Measurements from ENCODE around the gene PTPRD.

PTPRD gene

DNA sequence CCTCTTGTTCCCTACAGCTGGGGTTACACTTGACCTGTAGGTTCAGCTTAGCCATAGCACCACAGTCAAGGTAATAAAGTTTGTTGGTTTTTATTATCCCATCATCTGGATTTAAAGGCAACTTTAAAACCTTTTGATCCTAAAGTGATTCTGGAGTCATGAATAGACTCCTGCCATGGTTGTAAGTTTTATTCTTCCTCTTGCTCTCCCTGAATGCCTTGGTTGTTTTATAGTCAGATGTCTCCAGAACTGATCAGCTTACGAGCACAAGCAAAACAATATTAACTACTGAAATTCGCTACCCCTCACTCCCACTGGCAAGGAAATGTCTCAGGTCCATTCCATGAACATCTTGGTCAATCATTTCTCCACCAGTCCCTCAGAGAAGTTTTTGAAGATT, 1328.6 kb downstream of the PTPRD start:
- Histone ChIP-seq H3K27ac (ENCODE audit: extremely low read depth, low read depth, low read length) (no peak overlapping the region), H3K36me3 (ENCODE audit: control insufficient read depth in 2 of 2, insufficient read depth in 1 of 2, low read length in 2 of 2) (no peaks in the 10 kb centered on the region), H3K4me3 (ENCODE audit: low read depth, low read length) (no peak overlapping the region), H3K4me1 (ENCODE audit: control insufficient read depth, insufficient read depth, low read length) (no peaks in the 10 kb centered on the region), H3K9me3 (ENCODE audit: control insufficient read depth, insufficient read depth, low read depth, low read length) (no peaks in the 10 kb centered on the region)
- CTCF ChIA-PET, result no interaction called here
- TF ChIP-seq ZNF248 (tag by site-specific recombination; IDR thresholded peaks at IDR 0.05) (no peak), ZSCAN30 (tag by site-specific recombination; IDR thresholded peaks at IDR 0.05) (no peak), ZFP69B (tag by site-specific recombination; IDR thresholded peaks at IDR 0.05) (no peak), ZNF513 (tag by site-specific recombination; IDR thresholded peaks at IDR 0.05) (no peak), TSHZ1 (tag by site-specific recombination; IDR thresholded peaks at IDR 0.05; ENCODE audit: borderline replicate concordance) (no peak), ZNF398 (tag by site-specific recombination; IDR thresholded peaks at IDR 0.05) (no peak), ZNF121 (tag by site-specific recombination; IDR thresholded peaks at IDR 0.05) (no peak), ZNF423 (tag by site-specific recombination; IDR thresholded peaks at IDR 0.05) (no peak), KLF7 (tag by site-specific recombination; IDR thresholded peaks at IDR 0.05; ENCODE audit: borderline replicate concordance) (no peak), ZNF433 (tag by site-specific recombination; IDR thresholded peaks at IDR 0.05; ENCODE audit: low read depth) (no peak), IKZF3 (tag by site-specific recombination; IDR thresholded peaks at IDR 0.05) (no peak), KLF9 (tag by site-specific recombination; IDR thresholded peaks at IDR 0.05; ENCODE audit: low read depth) (no peak), ZNF600 (tag by site-specific recombination; IDR thresholded peaks at IDR 0.05) (no peak), ZNF639 (tag by site-specific recombination; IDR thresholded peaks at IDR 0.05) (no peak), ZSCAN16 (tag by site-specific recombination; IDR thresholded peaks at IDR 0.05) (no peak), ZBTB21 (tag by site-specific recombination; IDR thresholded peaks at IDR 0.05) (no peak), ZNF48 (tag by site-specific recombination; IDR thresholded peaks at IDR 0.05) (no peak)
- TF ChIP-seq, protein P1, sequence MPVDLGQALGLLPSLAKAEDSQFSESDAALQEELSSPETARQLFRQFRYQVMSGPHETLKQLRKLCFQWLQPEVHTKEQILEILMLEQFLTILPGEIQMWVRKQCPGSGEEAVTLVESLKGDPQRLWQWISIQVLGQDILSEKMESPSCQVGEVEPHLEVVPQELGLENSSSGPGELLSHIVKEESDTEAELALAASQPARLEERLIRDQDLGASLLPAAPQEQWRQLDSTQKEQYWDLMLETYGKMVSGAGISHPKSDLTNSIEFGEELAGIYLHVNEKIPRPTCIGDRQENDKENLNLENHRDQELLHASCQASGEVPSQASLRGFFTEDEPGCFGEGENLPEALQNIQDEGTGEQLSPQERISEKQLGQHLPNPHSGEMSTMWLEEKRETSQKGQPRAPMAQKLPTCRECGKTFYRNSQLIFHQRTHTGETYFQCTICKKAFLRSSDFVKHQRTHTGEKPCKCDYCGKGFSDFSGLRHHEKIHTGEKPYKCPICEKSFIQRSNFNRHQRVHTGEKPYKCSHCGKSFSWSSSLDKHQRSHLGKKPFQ (tag by site-specific recombination; IDR thresholded peaks at IDR 0.05), result no peak
- TF ChIP-seq, protein P2, sequence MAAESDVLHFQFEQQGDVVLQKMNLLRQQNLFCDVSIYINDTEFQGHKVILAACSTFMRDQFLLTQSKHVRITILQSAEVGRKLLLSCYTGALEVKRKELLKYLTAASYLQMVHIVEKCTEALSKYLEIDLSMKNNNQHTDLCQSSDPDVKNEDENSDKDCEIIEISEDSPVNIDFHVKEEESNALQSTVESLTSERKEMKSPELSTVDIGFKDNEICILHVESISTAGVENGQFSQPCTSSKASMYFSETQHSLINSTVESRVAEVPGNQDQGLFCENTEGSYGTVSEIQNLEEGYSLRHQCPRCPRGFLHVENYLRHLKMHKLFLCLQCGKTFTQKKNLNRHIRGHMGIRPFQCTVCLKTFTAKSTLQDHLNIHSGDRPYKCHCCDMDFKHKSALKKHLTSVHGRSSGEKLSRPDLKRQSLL (tag by site-specific recombination; IDR thresholded peaks at IDR 0.05), result no peak
- POLR2A ChIA-PET, result no interaction called here
